Measurements from ENCODE around the gene SPPL2C. TPM values are rescaled to one million over a fixed set of nuclear protein-coding genes. Genes with fewer than 3 reads are reported as not detected.

SPPL2C gene
- total and polyA plus RNA-seq, 2 of the 8 experiments (the other 6 are each of a cell fraction or from before 2014, with no cell fraction given), result not detected

- TF ChIP-seq GTF2F1 (IDR thresholded peaks at IDR 0.05; ENCODE audit: borderline replicate concordance, low read depth, low read length), result no peak
- no peak for TF ChIP-seq SIRT6 (IDR thresholded peaks at IDR 0.05; ENCODE audit: low read length)
These were observed 29.5 kb downstream of the SPPL2C start (continued) for GRCh38 chr17:45874151-45874550.

All from H1 (cell line).